Measurements from ENCODE around the gene MEGF11.

Gene MEGF11

DNA sequence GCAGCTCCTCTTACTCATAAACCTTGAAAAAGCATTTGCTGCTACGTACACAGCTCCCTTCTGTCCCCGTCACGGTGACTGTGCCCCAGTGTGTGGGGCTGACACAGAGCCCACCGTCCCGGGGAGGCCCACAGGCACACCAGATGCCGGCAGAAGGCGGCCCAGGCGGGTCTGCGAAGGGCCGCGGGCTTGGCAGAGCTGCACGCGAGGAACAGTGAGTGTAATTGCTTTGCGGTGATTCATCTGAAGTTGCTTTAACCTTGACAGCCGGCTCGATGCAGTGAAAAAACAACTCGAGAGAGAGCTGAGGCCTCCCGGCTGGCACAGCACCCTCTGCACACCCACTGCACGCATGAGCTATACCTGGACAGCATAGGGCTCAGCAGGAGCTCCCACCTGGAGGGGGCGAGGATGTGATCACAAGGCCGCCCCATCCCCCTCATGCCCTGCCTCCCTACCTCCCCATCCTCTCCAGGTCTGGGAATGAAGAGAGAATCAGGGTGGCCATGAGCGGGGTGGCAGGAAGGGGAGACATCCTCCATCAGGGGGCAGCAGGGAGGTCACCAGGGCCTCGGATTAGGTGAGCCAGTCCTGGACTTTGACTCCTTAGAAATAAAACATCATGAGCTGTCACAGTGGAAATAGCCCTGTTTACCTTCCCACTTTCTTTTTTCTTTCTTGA is 172.7 kb downstream of the MEGF11 start:
- no peak for DNase-seq

DNA sequence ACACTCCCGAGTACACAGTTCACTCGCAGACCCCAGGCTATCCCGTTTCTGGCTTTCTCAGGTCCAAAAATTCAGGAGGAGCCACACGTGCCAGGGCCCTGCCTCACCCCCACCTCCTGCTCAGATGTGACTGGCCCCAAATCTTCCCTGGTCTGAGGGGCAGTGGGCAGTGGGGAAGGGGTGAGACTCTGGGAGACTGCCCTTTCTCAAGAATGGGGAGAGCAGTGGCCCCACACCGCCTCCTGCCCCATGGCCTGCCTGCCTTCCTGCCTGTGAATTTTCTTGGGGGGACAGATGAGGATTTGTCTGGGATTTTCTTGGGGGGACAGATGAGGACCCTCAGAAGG is 174.6 kb downstream of the MEGF11 start:
- no peak for DNase-seq

DNA sequence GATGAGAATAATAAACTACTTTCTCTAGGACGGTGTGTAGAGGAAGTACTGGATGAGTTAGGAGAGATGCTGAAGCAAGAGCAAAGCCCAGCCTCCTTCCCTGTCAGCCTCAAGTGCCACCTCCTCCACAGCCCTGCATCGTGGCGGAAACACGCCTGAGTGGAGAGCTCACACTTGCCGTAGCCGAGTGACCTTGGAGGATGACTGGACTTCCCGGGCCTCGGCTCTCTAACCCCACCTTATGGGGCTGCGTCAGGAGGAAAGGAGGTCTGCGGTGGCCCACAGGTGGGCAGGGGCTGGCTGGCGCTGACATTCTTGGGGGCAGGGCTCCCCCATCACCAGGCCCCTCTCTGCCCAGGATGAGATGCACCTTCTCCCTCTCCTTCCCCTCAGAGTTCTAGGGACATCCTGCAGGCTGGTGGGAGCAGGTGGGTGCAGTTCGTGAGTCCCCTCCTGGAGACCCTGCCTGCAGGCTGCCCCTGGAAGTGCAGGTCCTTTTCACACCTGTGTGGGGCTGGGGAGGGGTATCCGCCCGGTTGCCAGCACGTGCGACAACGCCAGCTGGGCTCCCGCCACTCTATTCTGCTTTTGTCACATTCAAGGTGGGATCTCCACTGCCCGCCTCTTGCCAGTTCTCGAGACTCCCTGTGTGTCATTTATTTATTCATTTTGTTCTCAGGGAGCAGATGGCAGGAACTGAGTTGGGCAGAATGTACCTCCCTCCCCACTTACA is 175.2 kb downstream of the MEGF11 start:
- no peak for DNase-seq

DNA sequence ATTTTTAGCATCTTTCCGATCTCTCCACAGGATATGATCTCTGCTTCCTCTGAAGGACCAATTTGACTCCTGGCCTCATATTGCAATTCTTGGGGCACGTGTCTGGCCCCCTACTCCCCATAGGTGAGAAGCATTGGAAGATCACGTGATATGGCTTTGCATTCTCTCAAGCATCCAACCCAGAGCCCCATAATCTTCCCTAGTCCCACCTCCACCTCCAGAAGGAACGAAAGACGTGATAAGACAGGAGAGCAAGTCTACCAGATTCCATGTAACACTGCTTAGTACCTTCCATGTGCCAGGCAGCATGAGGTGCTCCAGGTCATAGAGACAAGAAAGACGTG is 176.3 kb downstream of the MEGF11 start:
- DNase-seq: no peak

DNA sequence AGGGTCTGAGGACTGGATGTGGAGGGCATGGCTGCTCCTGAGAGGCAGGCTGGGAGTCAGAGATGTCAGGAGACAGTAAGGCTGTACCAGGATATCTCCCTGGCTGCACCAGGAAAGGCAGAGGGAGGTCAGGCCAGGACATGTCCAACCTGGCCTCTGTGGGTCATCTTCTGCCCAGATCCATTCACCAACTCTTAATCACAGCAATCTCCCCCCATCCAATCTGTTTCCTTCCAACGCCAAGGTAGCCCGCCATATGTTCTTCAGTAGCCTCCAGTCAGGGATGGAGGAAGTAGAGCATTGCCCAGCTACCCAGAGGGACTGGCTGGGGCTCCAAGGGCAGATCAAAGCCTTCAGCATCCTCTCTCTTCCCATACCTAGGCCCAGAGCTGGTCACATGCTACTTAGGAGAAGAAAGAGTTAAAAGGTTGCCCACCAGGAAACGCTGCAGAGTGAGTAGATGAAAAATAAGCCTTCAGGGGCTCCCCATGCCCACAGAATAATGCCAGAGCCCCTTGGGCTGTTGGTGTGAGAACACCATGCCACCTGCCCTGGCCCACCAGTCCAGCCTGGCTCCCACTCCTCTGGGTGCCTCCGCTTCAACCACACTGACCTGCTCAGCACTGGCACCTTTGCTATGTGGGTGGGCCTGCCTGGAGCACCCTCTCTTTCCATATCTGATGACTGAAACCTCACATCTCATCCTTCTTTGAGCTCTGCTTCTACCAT is 176.8 kb downstream of the MEGF11 start:
- DNase-seq: no peak

DNA sequence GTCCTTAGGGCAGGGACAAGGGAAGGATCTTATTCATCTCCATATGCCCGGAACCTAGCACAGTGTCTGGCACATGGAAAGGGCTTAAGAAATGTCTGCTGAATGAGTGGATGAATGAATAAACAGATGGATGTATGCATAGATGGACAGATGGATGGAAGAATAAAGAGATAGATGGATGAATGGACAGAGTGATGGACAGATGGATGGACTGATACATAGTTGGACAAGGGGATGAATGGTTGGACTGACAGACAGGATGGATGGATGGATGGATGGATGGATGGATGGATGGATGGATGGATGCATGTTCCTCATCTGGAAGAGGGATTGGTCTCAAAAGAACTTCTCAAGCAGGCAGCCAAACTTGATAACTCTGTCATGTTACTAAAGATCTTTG is 177.6 kb downstream of the MEGF11 start:
- no peak for DNase-seq

DNA sequence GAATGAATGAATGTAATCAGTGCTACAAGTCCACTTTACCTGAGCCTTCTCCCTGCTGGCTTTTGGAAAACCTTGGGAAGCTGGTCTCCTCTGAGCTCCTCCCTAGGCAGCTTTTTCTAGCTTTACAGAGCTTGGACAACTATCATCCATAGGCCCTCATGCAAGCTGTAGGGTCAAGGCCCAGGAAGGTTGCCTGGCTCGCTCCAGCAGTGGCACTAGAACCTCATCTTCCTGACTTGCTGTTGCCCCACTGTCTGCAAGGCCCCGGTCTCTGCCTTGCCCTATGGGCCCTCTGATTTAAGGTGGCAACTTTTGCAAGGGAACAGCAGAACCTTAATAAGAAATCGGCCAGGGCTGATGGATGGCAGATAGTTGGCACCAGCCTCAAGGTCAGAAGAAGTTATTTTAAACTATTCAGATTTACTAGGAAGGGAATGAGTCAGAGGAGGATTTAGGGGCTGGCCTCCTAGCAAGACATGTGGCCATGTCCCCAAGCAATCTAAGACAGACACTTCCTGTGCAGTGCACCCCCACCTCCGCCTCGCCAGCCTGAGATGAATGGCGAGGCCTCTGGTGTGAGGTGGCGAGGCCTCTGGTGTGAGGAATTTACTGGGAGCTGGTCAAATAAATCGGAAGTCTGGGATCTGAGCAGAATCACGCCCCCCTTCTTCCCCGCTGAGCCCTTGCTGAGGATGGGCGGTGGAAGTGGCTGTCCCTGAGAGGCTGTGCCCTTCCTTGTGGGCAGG is 180.8 kb downstream of the MEGF11 start:
- no peak for DNase-seq

DNA sequence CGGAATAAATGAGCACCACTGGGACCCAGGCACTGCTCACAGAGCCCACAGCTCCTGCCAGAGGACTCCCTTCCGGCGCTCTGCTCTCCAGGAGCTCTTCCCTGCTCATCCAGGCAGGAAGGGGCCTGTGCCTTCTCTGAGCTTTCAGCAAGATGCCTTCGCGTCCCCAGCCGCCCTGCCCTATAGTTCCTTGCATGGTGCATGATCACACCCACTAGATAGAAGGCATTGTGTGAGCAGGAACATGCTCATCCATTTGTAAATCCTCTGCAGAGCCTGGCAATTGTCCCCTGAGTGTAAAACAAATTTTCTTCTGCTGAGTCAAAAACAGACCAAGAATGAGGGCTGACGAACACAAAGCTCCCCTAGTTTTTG is 181.6 kb downstream of the MEGF11 start:
- DNase-seq: no peak

DNA sequence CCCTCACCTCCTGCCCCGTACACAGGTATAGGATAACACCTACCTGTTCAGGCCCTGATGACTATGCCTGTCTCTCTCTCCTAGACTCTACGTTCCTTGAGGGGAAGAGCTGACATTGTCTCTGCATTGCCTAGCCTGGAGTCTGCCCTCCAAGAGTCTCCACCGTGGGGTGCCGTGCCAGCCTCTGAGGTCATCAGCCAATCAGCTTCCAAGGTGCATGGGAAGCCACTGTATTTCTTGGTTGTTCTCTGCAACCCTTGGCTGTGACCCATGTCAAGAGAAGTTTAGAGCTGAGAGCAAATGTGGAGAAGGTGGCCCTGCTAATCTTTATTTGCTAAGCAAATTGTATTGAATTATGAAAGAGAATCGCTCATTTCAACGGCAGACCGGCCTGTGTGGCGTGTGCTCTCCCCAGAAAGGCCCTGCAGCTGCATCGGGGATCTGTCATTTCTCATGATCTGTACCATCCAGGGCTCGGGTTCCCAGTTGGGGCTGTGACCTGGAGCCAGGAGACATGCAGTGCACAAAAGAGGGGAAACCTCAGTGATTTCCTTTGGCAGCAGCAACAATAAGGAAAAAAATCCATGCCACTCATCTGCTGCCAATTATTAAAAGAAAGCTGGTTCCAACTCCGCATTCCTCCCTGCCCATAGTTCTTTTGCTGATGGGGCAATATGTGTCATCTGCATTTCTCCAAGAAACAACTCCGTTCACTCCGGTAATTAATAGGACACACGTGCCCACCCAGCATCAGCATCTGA is 182.2 kb downstream of the MEGF11 start:
- no peak for DNase-seq

DNA sequence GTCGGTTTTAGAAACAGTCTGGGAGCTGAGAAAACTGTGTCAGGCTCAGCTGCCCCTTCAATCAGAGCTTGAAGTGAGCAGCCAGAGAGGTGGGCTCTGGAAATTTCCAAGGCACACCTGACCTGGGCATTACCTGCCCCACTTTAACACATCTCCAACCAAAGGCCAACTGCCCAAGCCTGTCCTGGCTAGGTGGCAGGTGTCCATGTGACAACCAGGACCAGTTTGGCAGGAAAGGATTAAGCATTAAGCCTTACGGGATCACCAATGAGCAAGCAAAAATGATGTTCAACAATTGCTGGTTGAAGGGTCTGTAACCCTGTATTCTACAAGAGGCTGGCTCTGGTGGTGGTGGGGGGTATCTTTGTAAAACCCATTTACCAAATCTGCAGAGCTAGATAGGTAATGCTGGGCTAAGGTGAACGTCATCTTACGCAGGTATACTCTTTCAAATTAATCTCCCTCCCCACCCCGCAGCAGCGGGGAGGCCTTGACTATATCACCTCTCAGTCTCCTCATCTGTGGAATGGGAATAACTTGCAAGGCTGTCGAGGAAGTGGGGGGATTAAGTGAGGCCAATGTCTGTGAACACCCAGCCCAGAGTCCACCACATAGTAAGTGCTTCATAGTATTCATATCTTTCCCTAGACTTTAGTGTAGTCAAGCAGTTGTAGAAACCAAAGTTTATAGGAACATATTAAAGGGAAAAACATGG is 183.2 kb downstream of the MEGF11 start:
- no peak for DNase-seq

DNA sequence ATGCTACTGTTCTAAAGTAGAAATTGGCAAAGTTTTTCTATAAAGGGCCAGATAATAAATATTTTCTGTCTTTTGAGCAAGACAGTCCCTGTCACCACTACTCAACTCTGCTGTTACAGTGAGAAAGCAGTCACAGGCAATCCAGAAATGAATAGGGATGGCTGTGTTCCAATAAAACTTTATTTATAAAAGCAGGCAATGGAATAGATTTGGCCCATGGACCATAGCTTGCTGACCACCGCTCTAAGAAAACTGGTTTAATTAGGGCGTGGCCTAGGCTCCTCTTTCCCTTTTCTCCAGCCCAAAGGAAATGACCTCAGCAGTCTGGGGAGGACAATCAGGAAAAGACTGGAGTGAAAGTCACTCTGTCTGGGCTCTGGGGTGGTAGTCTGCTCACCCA is 183.8 kb downstream of the MEGF11 start:
- DNase-seq: no peak

DNA sequence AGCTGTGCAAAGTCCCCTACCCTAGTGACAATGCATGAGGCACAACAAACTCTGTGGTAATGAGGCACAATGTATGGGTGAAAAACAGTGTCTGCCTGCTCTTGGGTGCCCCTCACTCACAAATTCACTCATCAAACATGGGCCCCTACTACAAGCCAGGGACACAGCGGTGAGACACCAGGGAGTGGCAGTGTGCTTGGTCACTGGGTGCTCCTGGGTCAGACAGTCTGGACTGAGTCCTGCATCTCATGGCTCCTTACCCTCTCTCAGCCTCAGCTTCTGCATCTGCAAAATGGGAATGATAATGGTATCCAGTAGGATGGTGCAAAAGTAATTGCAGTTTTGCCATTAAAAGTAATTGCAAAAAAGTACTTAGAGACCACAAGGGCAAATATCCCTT is 184.7 kb downstream of the MEGF11 start:
- no peak for DNase-seq

DNA sequence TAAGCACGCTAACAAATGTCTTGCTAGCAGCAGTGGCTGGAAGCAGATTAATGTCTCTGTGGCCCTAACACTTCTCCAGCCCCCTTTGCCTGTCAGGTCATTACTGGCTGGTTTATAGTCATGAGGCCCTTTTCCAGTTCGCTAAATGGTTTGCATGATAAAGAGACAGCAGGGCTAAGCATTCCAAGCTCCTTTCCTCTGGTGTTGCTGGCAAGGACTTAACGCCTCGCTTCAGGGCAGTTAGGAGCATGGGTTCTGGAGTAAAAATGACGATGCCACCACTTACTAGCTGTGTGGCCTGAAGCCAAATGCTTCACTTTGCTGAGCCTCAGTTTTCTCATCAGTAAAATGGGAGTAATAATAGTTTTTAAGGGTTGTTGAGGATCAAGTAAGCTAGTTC is 185.9 kb downstream of the MEGF11 start:
- no peak for DNase-seq

DNA sequence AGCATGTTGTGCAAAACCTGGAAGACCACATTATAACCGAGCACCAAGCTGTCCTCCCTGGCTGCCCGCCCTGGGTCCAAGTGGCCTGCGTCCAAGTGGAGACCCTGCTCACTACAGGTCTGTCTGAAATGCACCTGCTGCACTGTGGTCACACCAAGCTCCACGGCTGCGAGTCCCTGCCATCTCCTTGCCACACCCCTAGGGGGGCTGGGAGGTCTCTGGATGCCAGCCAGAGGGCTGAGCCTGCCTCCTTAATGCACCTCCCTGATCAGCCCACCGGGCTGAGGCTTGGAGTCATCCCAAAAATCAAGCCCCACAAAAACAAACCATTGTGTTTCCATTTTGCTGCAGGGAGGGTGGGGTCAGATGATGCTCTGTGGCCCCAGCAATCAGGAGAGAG is 187.1 kb downstream of the MEGF11 start:
- no peak for DNase-seq

DNA sequence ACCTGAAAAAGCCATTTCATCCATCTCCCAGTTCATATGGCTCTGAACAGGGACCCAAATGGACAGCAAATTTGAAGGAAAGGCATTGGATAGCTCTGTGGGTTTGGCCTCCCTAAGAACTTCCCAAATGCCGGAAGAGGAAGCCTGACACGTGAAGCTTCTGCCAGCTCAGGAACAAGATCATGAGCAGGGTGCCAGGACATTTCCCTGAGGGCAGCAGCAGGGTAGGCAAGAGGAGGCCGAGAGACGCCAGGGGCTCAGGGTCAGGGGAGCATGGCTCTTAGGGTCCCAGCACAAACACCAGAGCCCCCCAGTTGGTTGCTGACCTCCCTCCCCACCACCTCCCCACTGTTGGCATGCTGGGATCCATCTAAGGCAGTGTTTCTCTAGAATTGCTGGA is 187.5 kb downstream of the MEGF11 start:
- DNase-seq: no peak

DNA sequence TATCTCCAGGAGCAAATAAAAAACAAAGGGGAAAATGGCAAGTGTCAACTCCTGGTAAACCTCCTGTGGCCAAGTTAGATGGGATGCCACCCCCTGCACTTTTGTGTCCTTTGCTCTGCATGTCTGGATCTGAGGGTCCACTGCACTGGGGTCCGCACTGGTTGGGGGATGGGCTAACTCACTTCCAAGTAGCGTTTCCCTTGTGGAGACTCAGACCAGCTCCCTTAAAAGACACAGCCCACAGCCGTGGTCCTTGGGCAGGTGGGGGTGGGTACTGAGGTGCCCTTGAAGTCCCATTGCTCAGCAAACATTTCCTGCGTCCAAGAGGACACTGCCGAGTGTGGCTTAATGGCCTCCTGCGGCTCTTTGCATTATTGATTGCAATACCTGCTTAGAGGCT is 188.2 kb downstream of the MEGF11 start:
- DNase-seq: no peak

DNA sequence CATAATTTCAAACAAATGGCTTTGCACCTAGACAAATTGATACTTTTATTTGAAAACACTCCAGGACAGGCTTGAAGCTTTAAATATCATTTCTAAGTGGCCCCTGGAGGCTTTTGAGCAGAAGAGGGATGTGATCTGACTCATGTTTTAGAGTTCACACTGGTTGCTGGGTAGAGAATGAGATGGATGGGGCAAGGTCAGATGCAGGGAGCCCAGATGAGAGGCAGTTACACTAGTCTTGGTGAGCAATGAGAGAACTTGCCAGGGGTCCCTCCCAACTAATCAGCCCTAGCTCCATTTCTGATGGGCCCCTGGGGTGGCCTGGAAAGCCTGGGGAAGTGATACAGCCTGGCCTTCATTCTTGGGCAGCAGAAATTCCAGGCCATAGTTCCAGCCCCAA is 190.4 kb downstream of the MEGF11 start:
- DNase-seq: no peak

DNA sequence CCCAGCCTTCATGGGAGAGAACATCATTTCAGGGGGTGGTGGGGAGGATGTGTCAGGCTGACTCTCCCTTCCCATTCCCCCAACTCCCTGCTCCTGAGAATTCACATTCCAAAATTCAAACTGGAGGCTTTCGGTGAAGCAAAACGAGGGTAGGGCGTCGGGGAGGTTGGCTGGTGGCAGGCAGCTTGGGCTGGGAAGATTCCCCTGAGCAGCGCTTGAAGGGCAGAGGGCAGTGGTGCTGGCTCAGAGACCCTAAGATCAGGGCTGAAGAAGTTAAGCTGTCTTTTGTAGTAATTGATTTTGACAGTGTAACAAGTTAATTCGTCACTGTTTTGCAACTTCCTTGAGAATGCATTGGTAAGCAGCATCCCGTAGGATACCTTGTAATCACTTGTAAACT is 196.5 kb downstream of the MEGF11 start:
- no peak for DNase-seq

DNA sequence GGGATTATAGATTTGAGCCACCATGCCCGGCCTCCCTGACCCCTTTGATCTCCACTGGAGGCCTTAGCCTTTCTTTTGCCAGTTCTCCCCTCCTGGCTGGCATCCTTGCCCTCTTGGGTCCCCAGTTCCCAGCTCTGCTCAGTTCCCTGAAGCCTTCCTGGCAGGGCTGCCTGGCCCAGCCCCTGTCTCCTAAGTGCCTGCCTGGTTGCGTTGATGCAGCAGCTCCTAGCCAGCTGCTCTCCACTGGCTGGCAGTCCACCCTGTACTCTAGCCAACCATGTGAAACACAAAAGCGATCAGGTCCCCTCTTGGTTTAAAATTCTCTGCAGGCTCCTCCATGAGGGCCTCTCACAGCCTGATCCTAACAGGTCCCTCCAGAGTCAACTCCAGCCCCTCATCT is 199.6 kb downstream of the MEGF11 start:
- no peak for DNase-seq

DNA sequence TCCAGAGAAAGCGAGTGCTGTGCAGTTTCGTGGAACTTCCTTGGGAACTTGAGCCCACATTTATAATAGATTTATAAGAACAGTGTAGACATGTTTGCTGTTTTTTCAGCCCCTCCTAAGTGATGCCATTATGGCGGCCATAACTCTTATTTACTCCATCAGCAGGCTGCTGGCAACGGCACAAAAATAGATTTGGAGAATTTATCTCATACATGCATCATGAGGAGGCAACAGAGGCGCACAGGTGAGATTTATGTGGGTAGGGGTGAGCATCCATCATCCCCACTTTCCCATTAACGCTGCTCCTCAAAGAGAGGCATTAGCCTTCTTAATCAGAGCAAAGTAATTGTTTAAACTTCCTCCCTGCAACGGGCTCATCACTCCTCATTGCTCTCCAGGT is 201.7 kb downstream of the MEGF11 start:
- DNase-seq: no peak

DNA sequence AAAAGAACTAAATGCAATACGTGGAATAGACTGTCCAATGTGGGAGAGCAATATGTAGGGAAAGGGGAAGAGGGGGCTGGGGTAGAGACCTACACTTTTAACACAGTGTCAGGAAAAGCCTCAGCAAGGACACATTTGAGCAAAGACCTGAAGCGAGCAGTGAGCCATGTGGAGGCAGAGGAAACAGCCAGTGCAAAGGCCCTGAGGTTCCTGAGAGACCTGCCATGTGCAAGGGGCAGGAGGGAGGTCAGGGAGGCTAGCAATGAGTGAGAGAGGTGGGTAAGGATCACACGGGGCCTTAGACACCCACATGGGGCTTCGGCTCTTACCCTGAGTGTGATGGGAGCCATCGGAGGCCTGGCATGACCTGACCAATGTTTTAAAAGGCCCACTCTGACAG is 203.3 kb downstream of the MEGF11 start:
- no peak for DNase-seq

DNA sequence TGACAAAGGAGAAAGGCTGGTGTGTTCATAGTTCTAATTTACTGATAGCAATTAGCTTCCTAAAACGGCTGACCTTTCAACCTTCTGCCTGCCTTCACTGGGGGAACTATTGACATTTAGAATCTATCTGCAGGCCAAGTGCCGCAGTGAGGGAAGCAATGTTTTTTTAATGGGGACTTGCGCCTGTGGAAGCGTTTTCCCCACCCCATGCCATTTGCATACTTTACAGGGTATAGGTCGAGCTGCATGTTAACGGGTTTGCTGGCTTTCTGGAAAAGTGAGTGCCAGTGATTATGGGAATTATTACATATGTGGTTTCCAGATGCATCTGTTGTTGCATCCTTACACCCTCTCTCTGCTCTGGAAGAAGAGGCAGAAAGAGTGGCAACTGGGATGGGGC is 204.2 kb downstream of the MEGF11 start:
- DNase-seq: no peak
